Mucosa of descending colon (tissue), 3 donors: Measurements from ENCODE around the gene NBDY. TPM values are rescaled to one million over a fixed set of nuclear protein-coding genes. Genes with fewer than 3 reads are reported as not detected.

ENCODE experiments used
- ATAC-seq: fragments of 200-7000 bp; cut with Tn5 transposase; one replicate; pipeline ENCODE4 v1.9.1; 2020; ENCODE audit warnings: mild to moderate bottlenecking, moderate library complexity
- DNase-seq, 3 donors: peaks; one replicate each; pipeline ENCODE4 v3.0.0-alpha.2; 2020
- H3K36me3 ChIP-seq: fragments of 200-600 bp; one replicate; pipeline ENCODE4 v1.8.0; 2021; ENCODE audit warnings: low read depth, mild to moderate bottlenecking
- H3K4me1 ChIP-seq: fragments of 200-600 bp; one replicate; pipeline ENCODE4 v1.8.0; 2021; ENCODE audit warnings: low read depth, mild to moderate bottlenecking
- H3K4me3 ChIP-seq: fragments of 200-600 bp; one replicate; pipeline ENCODE4 v1.8.0; 2021; ENCODE audit warnings: mild to moderate bottlenecking
- H3K9me3 ChIP-seq: fragments of 200-600 bp; one replicate; pipeline ENCODE4 v1.8.0; 2021; ENCODE audit warnings: mild to moderate bottlenecking
- CTCF ChIP-seq: fragments of 200-600 bp; IDR thresholded peaks from one replicate; pipeline ENCODE4 v1.8.0; 2022; ENCODE audit warnings: antibody characterized with exemption, mild to moderate bottlenecking
- intact Hi-C, 2 donors: fragments of 100-400 bp; cut with DNase I in 1 of 2; cut with micrococcal nuclease in 1 of 2; formaldehyde crosslinking; loops; one replicate each; pipeline versions ENCODE4 v1.11.0 to v1.11.1; 2022; cut with DNase I, micrococcal nuclease
- total RNA-seq, 3 donors: library from RNA; stranded (reverse); fragmentation: NEBNext Ultra II Directional in 2 of 3; extraction: Animal tissue kit (Norgen Biotek cat#: 25700) in 2 of 3; gene quantifications; one replicate each; pipeline versions ENCODE4 v1.2.1 to v1.2.4, GENCODE V29; 2021 to 2023
- donor health status: DM: no; HTN: no; CAD: no; lungs with moderate emphysema.
- donor health status: DM: no; HTN: no; CAD: no.
- donor health status: DM: no; HTN: yes; CAD: no.

NBDY gene
- total RNA-seq, 3 donors from 2014 or later: 14.9 to 22.2 (median 20.0) TPM

GRCh38 chrX:56853436-56853835 lies 124.4 kb downstream of the NBDY start:
- ATAC-seq: no peak
- Histone ChIP-seq H3K4me3 (no peak overlapping the region), H3K9me3 (no peaks in the 10 kb centered on the region), H3K4me1 (no peaks in the 10 kb centered on the region), H3K36me3 (no peaks in the 10 kb centered on the region)
- intact Hi-C loops: no loop called here
- TF ChIP-seq CTCF: no peak
- DNase-seq: no peak

DNA sequence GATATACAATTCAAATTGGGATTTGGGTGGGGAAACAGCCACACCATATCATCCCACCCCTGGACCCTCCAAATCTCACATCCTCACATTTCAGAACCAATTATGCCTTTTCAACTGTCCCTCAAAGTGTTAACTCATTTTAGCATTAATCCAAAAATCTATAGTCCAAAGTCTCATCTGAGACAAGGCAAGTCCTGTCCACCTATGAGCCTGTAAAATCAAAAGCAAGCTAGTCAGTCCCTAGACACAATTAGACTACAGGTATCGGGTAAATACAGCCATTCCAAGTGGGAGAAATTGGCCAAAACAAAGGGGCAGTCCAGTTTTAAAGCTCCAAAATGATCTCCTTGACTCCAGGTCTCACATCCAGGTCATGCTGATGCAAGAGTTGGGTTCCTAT lies 128.0 kb downstream of the NBDY start:
- intact Hi-C loops: no loop called here
- no peaks in the 10 kb centered on the region for H3K9me3 ChIP-seq
- no peak overlapping the region for H3K4me3 ChIP-seq
- H3K36me3 ChIP-seq: no peaks in the 10 kb centered on the region
- H3K4me1 ChIP-seq: no peaks in the 10 kb centered on the region
- ATAC-seq (no peak), DNase-seq (no peak)
- TF ChIP-seq CTCF: no peak

- H3K4me1 ChIP-seq: no peaks in the 10 kb centered on the region
- no peak overlapping the region for H3K4me3 ChIP-seq
- DNase-seq: no peak
- no peaks in the 10 kb centered on the region for H3K9me3 ChIP-seq
- intact Hi-C loops: no loop called here
- no peaks in the 10 kb centered on the region for H3K36me3 ChIP-seq
- ATAC-seq: no peak
- TF ChIP-seq CTCF: no peak
Measured at GRCh38 chrX:56860888-56861287, 131.8 kb downstream of the NBDY start.

Other genes with a start within 250 kb of the NBDY start
- gene UBQLN2, start 165.6 kb upstream of the NBDY start, total RNA-seq: 10 to 100 TPM; 19.4 to 33.8 (median 20.3) TPM